HG02981 (cell line): ENCODE data around the gene PCBP4.
"Not testable (repeated sequence)": the region's sequence is repeated elsewhere in the genome, so short reads cannot be mapped to it uniquely, and the experiment has no call there.

ENCODE experiments used
- ATAC-seq: cut with Tn5 transposase; IDR thresholded peaks from one replicate; pipeline ENCODE4 v1.9.1; 2021; ENCODE audit warnings: mild to moderate bottlenecking, moderate library complexity; ENCODE audit not compliant: unreplicated experiment

PCBP4 gene

GRCh38 chr3:51995346-51996163 lies 28.3 kb upstream of the PCBP4 start, which contains the start of gene RPL29:
Gene RPL29, minus strand, starts transcription at chr3:51995895. Its CDS starts 434 bp downstream, at chr3:51995461.
- ATAC-seq: peak; percentile 88

GRCh38 chr3:51994530-51994929 lies 27.3 kb upstream of the PCBP4 start:
- no peak for ATAC-seq

GRCh38 chr3:51993657-51994056 lies 26.4 kb upstream of the PCBP4 start:
- ATAC-seq: not testable (repeated sequence)

GRCh38 chr3:51992017-51992682 lies 24.9 kb upstream of the PCBP4 start:
- ATAC-seq: no peak

GRCh38 chr3:51990501-51990971 lies 23.3 kb upstream of the PCBP4 start:
- ATAC-seq: not testable (repeated sequence)

- ATAC-seq: no peak
Observed at GRCh38 chr3:51988286-51989146, 21.3 kb upstream of the PCBP4 start.

GRCh38 chr3:51987568-51987967 lies 20.3 kb upstream of the PCBP4 start:
- ATAC-seq: no peak

GRCh38 chr3:51986010-51986947 lies 19.0 kb upstream of the PCBP4 start:
- no peak for ATAC-seq

GRCh38 chr3:51985063-51985462 lies 17.8 kb upstream of the PCBP4 start:
- ATAC-seq: no peak

- ATAC-seq: no peak
Observed at GRCh38 chr3:51984269-51984647, 17.0 kb upstream of the PCBP4 start.

GRCh38 chr3:51983578-51984268 lies 16.5 kb upstream of the PCBP4 start:
- no peak for ATAC-seq

- ATAC-seq: peak; percentile 59
Observed at GRCh38 chr3:51982838-51983577, 15.8 kb upstream of the PCBP4 start, which contains the start of gene ACY1. Gene ACY1, plus strand, starts transcription at chr3:51983535. Its CDS starts 530 bp downstream, at chr3:51984065.

- ATAC-seq: peak; percentile 51
Observed at GRCh38 chr3:51982352-51982837, 15.1 kb upstream of the PCBP4 start.

GRCh38 chr3:51980253-51980652 lies 13.0 kb upstream of the PCBP4 start:
- no peak for ATAC-seq

- no peak for ATAC-seq
Observed at GRCh38 chr3:51978143-51978502, 10.9 kb upstream of the PCBP4 start.

- no peak for ATAC-seq
Observed at GRCh38 chr3:51977446-51978142, 10.3 kb upstream of the PCBP4 start.

GRCh38 chr3:51975852-51976549 lies 8.7 kb upstream of the PCBP4 start:
- no peak for ATAC-seq
